ENCODE results near the gene ZCCHC24. TPM values are rescaled to one million over a fixed set of nuclear protein-coding genes. Genes with fewer than 3 reads are reported as not detected.

ZCCHC24 gene
- total RNA-seq, 2 donors from 2014 or later, result 45.6 to 85.9 TPM

DNA sequence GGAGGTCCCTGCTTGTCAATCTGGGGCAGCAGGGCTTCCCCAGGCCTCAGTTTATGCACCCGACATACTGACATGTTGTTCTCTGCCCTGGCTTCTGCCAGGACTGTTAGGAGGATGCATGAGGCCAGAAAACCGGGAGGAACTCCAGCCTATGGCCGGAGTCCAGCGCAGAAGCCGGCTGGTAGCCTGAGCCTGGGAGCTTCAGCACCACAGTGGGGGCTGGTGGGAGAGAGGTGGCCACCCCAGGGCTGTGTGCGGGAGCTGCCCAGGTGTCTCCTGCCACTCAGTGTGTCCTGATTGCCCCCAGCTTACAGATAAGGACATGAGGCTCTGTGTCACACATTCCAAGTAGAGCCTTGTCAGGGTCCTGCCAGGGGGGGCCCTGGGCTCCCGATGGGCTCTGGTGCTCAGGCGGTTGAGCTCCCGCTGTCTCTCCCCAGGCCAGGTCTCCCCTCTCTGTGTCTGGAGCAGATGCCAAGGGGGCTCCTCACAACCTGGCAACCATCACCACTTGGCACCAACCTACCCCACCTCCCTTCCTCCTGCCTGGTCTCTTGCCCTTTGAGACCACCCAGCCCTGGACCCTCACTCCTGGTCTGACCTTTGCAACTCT, 65.8 kb downstream of the ZCCHC24 start:
- Histone ChIP-seq H3K9me3 (no peaks in the 10 kb centered on the region), H3K27me3 (no peaks in the 10 kb centered on the region), H3K4me3 (no peak overlapping the region), H3K36me3 (no peaks in the 10 kb centered on the region), H3K4me1 (peaks cover 0 to 45% of the 10 kb centered on the region in 2 donors), H3K27ac (peak overlapping the region; percentile 69 to 81)
- peak; percentile 61 for DNase-seq (ENCODE audit: low spot score)
- TF ChIP-seq, protein P1, sequence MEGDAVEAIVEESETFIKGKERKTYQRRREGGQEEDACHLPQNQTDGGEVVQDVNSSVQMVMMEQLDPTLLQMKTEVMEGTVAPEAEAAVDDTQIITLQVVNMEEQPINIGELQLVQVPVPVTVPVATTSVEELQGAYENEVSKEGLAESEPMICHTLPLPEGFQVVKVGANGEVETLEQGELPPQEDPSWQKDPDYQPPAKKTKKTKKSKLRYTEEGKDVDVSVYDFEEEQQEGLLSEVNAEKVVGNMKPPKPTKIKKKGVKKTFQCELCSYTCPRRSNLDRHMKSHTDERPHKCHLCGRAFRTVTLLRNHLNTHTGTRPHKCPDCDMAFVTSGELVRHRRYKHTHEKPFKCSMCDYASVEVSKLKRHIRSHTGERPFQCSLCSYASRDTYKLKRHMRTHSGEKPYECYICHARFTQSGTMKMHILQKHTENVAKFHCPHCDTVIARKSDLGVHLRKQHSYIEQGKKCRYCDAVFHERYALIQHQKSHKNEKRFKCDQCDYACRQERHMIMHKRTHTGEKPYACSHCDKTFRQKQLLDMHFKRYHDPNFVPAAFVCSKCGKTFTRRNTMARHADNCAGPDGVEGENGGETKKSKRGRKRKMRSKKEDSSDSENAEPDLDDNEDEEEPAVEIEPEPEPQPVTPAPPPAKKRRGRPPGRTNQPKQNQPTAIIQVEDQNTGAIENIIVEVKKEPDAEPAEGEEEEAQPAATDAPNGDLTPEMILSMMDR (IDR thresholded peaks at IDR 0.05), result no peak

DNA sequence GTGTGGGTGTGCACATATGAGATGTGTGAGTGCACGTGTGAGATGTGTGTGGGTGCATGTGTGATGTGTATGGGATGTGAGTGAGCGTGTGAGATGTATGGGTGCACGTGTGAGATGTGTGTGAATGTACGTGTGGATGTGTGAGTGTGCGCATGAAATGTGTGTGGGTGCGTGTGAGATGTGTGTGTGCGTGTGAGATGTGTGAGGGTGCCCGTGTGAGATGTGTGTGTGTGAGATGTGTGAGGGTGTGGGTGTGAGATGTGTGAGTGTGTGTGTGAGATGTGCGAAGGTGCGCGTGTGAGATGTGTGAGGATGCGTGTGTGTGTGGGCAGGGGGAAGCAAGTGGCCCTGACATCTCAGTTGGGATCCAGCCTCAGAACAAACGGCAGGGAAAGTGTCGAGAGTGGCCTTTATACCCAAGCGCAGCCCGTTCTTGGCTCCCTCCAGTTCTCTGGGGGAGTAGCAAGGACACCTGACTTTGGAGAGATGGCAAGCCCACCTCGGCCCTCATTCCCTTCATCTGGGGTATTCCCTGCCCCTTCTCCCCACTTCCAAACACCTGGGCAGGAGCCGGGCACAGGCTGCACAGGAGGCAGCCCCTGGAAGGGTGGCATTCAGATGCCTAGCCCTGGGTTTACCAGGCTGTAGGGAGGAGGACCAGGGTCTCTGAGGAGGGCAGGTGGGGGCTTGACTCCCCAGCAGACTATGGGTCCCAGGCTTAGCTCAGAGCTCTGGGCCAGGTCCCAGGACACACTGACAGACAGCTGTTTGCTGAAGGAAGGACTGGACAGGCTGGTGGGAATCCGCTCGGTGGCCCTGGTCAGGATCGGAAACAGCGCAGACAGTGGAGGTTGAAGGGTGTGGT, 66.5 kb downstream of the ZCCHC24 start:
- DNase-seq (ENCODE audit: low spot score), result peak; percentile 56
- no peaks in the 10 kb centered on the region for H3K36me3 ChIP-seq
- H3K4me1 ChIP-seq, result peaks cover 0 to 46% of the 10 kb centered on the region in 2 donors
- H3K4me3 ChIP-seq, result no peak overlapping the region
- H3K27ac ChIP-seq, result peak overlapping the region in 1 of 2 donors; percentile 69
- no peaks in the 10 kb centered on the region for H3K9me3 ChIP-seq
- H3K27me3 ChIP-seq, result no peaks in the 10 kb centered on the region
- TF ChIP-seq, protein P1 (IDR thresholded peaks at IDR 0.05), result no peak

DNA sequence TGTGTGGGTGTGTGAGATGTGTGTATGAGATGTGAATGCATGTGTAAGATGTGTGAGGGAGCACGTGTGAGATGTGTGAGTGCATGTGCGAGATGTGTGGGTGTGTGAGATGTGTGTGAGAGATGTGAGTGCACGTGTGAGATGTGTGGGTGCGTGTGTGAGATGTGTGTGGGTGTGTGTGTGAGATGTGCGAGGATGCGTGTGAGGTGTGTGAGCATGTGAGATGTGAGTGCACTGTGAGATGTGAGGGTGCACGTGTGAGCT, 67.1 kb downstream of the ZCCHC24 start:
- H3K4me3 ChIP-seq, result no peak overlapping the region
- H3K27me3 ChIP-seq, result no peaks in the 10 kb centered on the region
- H3K9me3 ChIP-seq, result no peaks in the 10 kb centered on the region
- DNase-seq (ENCODE audit: low spot score), result no peak
- peaks cover 0 to 46% of the 10 kb centered on the region in 2 donors for H3K4me1 ChIP-seq
- H3K36me3 ChIP-seq, result no peaks in the 10 kb centered on the region
- no peak overlapping the region for H3K27ac ChIP-seq
- TF ChIP-seq, protein P1 (IDR thresholded peaks at IDR 0.05), result no peak

DNA sequence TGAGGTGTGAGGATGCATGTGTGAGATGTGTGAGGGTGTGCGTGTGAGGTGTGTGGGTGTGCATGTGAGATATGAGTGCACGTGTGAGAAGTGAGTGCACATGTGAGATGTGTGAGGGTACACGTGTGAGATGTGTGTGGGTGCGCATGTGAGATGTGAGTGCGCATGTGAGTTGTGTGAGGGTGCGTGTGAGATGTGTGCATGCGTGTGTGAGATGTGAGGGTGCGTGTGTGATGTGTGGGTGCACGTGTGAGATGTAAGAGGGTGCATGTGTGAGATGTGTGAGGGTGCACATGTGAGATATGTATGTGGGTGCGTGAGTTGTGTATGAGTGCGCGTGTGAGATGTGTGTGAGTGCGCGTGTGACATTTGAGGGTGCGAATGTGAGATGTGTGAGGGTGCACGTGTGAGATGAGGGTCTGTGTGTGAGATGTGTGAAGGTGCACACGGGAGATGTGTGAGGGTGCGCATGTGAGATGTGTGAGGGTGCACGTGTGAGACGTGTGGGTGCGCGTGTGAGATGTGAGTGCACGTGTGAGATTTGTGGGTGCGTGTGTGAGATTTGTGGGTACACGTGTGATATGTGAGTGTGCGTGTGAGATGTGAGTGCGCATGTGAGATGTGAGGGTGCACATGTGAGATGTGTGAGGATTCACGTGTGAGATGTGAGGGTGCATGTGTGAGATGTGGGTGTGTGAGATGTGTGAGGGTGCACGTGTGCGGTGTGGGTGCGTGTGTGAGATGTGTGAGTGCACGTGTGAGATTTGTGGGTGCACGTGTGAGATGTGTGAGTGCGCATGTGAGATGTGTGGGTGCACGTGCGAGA, 67.7 kb downstream of the ZCCHC24 start:
- peaks cover 0 to 45% of the 10 kb centered on the region in 2 donors for H3K4me1 ChIP-seq
- TF ChIP-seq, protein P1 (IDR thresholded peaks at IDR 0.05), result no peak

DNA sequence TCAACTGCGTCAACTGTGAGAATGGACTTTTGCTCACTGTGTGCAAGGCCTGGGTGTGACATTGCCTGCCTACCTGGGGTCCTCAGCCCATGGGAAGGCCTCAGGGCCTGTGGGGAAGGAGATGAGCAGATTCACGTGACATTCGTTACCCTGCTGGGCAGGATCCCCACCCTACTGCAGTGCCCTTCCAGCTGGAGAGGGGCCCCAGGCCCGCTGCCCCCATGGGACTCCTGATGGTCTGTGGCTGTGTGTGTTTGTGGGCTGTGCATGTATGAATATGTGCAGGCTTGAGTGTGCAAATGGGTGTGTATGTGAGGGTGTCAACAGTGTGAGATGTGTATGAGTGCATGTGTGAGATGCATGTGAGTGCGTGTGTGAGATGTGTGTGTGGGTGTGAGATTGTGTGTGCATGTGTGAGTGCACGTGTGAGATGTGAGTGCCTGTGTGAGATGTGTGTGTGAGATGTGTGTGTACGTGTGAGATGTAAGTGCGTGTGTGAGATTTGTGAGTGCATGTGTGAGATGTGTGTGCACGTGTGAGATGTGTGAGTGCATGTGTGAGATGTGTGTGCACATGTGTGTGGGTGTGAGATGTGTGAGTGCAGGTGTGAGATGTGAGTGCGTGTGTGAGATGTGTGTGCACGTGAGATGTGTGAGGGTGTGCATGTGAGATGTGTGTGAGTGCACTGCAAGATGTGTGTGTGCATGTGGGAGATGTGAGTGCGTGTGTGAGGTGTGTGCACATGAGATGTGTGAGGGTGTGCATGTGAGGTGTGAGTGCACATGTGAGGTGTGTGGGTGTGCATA, 68.5 kb downstream of the ZCCHC24 start:
- TF ChIP-seq, protein P1 (IDR thresholded peaks at IDR 0.05), result no peak
- Histone ChIP-seq H3K4me3 (no peak overlapping the region), H3K36me3 (no peaks in the 10 kb centered on the region), H3K27ac (no peak overlapping the region), H3K4me1 (peaks cover 0 to 37% of the 10 kb centered on the region in 2 donors), H3K9me3 (no peaks in the 10 kb centered on the region), H3K27me3 (no peaks in the 10 kb centered on the region)
- DNase-seq (ENCODE audit: low spot score), result peak; percentile 52

More for the DNA sequence above, 67.7 kb downstream of the ZCCHC24 start:
- DNase-seq (ENCODE audit: low spot score), result no peak
- Histone ChIP-seq H3K9me3 (no peaks in the 10 kb centered on the region), H3K27me3 (no peaks in the 10 kb centered on the region), H3K36me3 (no peaks in the 10 kb centered on the region), H3K4me3 (no peak overlapping the region), H3K27ac (no peak overlapping the region)

Data from right atrium auricular region (tissue), 2 donors.